ENCODE data around the gene ECHDC3.

GRCh38 chr10:11775412-11775811 lies 33.2 kb downstream of the ECHDC3 start:
- TF ChIP-seq CTCF (conservative IDR thresholded peaks at IDR 0.05; ENCODE audit: low read length) (no peak), EZH2phosphoT487 (IDR thresholded peaks at IDR 0.05; ENCODE audit: borderline replicate concordance, low read depth, low read length) (no peak)
